Natural killer cell (primary cell): ENCODE results near the gene RNGTT. TPM values are rescaled to one million over a fixed set of nuclear protein-coding genes. Genes with fewer than 3 reads are reported as not detected.

Experiments
- ATAC-seq, 3 donors: fragments of 150-1000 bp in 2 of 3; fragments of 200-7000 bp in 1 of 3; cut with Tn5 transposase; 1 replicate in 1 of 3; 2 replicates in 2 of 3; pipeline ENCODE4 v1.10.0; 2021; ENCODE audit warnings: mild to moderate bottlenecking in 2 of 3, moderate library complexity in 2 of 3
- DNase-seq, 2 donors: peaks; one replicate each; pipeline versions ENCODE4 v3.0.0 to v3.0.0-alpha.2; 2013 to 2021; ENCODE audit warnings: mixed read lengths in 1 of 2
- H3K27ac ChIP-seq: one replicate; pipeline ENCODE4 v1.5.1; 2013; ENCODE audit warnings: mild to moderate bottlenecking, low read length
- H3K27me3 ChIP-seq: one replicate; pipeline ENCODE4 v1.6.1; 2013; ENCODE audit warnings: low read length; ENCODE audit not compliant: control insufficient read depth, insufficient read depth
- H3K36me3 ChIP-seq: one replicate; pipeline ENCODE4 v1.6.1; 2013; ENCODE audit warnings: low read length; ENCODE audit not compliant: control insufficient read depth, insufficient read depth
- H3K4me1 ChIP-seq: one replicate; pipeline ENCODE4 v1.6.1; 2013; ENCODE audit warnings: low read length; ENCODE audit not compliant: control insufficient read depth, insufficient read depth
- H3K4me3 ChIP-seq: one replicate; pipeline ENCODE4 v1.5.1; 2013; ENCODE audit warnings: low read length
- H3K9me3 ChIP-seq: one replicate; pipeline ENCODE4 v1.6.1; 2013; ENCODE audit warnings: low read length; ENCODE audit not compliant: control insufficient read depth, insufficient read depth
- H3K27ac Mint-ChIP-seq, 2 donors: one replicate each; pipeline ENCODE4 v1.8.0; 2022; ENCODE audit warnings: mild to moderate bottlenecking in 2 of 2, mixed read lengths in 2 of 2, moderate library complexity in 1 of 2
- H3K27me3 Mint-ChIP-seq, 2 donors: one replicate each; pipeline ENCODE4 v1.8.0; 2022; ENCODE audit warnings: low read depth in 2 of 2, mixed read lengths in 2 of 2
- H3K36me3 Mint-ChIP-seq: one replicate; pipeline ENCODE4 v1.8.0; 2022; ENCODE audit warnings: mixed read lengths
- H3K4me1 Mint-ChIP-seq, 2 donors: one replicate each; pipeline ENCODE4 v1.8.0; 2022; ENCODE audit warnings: mixed read lengths in 2 of 2
- H3K4me3 Mint-ChIP-seq: one replicate; pipeline ENCODE4 v1.8.0; 2022; ENCODE audit warnings: mild to moderate bottlenecking, moderate library complexity, mixed read lengths
- H3K9me3 Mint-ChIP-seq, 2 donors: one replicate each; pipeline ENCODE4 v1.8.0; 2022; ENCODE audit warnings: mixed read lengths in 2 of 2
- CTCF ChIP-seq: fragments of 200-600 bp; IDR thresholded peaks from one replicate; pipeline ENCODE4 v1.8.0; 2022; ENCODE audit warnings: antibody characterized with exemption
- WGBS: methylation state at CpG from one replicate; pipeline ENCODE4 v1.1.7; 2013; ENCODE audit warnings: missing lambda C conversion rate; ENCODE audit not compliant: insufficient coverage; 5-methylcytosine and 5-hydroxymethylcytosine counted together
- intact Hi-C: fragments of 100-400 bp; cut with micrococcal nuclease; formaldehyde crosslinking; loops from one replicate; pipeline ENCODE4 v1.14.2; 2022
- total RNA-seq, 4 donors: library from RNA; stranded (reverse); fragments of 120-200 nt in 1 of 4; gene quantifications; one replicate each; pipeline versions ENCODE4 v1.2.3 to v1.2.4, GENCODE V29; 2013 to 2022

The RNGTT gene
- total RNA-seq, 3 donors from 2014 or later (not counting 1 experiment from before 2014, with no cell fraction given) = 23.1 to 27.2 (median 23.1) TPM

- WGBS = 98% methylated on average over 4 of the region's 4 CpGs
- ATAC-seq = no peak
- H3K4me3 Mint-ChIP-seq = no peak overlapping the region
- H3K9me3 Mint-ChIP-seq = peaks cover 0 to 3% of the 10 kb centered on the region in 2 donors
- H3K36me3 ChIP-seq = peaks cover 4% of the 10 kb centered on the region
- H3K4me3 ChIP-seq = no peak overlapping the region
- DNase-seq = no peak
- H3K27ac ChIP-seq = no peak overlapping the region
- H3K27ac Mint-ChIP-seq = no peak overlapping the region
- H3K9me3 ChIP-seq = no peaks in the 10 kb centered on the region
- H3K36me3 Mint-ChIP-seq = peaks cover 7% of the 10 kb centered on the region
- no peak for TF ChIP-seq CTCF
- H3K27me3 Mint-ChIP-seq = no peaks in the 10 kb centered on the region
- H3K27me3 ChIP-seq = no peaks in the 10 kb centered on the region
- intact Hi-C loops = no loop called here
- H3K4me1 Mint-ChIP-seq = peaks cover under 1 to 3% of the 10 kb centered on the region in 2 donors
- no peaks in the 10 kb centered on the region for H3K4me1 ChIP-seq
These were observed 286.1 kb downstream of the RNGTT start for GRCh38 chr6:88677356-88677755.

- no peaks in the 10 kb centered on the region for H3K4me1 Mint-ChIP-seq
- Histone ChIP-seq H3K36me3 (no peaks in the 10 kb centered on the region), H3K4me3 (no peak overlapping the region), H3K27ac (no peak overlapping the region), H3K27me3 (no peaks in the 10 kb centered on the region), H3K4me1 (no peaks in the 10 kb centered on the region), H3K9me3 (peaks cover 29% of the 10 kb centered on the region)
- no peak for TF ChIP-seq CTCF
- DNase-seq (no peak), ATAC-seq (no peak)
- intact Hi-C loops = no loop called here
- no peak overlapping the region for H3K27ac Mint-ChIP-seq
- WGBS = 97% methylated on average over 2 of the region's 2 CpGs
- no peak overlapping the region for H3K4me3 Mint-ChIP-seq
- H3K27me3 Mint-ChIP-seq = no peaks in the 10 kb centered on the region
- peaks cover 0 to 25% of the 10 kb centered on the region in 2 donors for H3K9me3 Mint-ChIP-seq
- peaks cover 37% of the 10 kb centered on the region for H3K36me3 Mint-ChIP-seq
These were observed 291.8 kb downstream of the RNGTT start for GRCh38 chr6:88671624-88672023.

GRCh38 chr6:88670369-88670768, 293.0 kb downstream of the RNGTT start:
- peaks cover 38% of the 10 kb centered on the region for H3K36me3 Mint-ChIP-seq
- no peak overlapping the region for H3K4me3 ChIP-seq
- no peaks in the 10 kb centered on the region for H3K27me3 ChIP-seq
- no peaks in the 10 kb centered on the region for H3K27me3 Mint-ChIP-seq
- H3K27ac ChIP-seq = no peak overlapping the region
- H3K4me1 ChIP-seq = no peaks in the 10 kb centered on the region
- H3K4me1 Mint-ChIP-seq = no peaks in the 10 kb centered on the region
- ATAC-seq (no peak), DNase-seq (no peak)
- no peak for TF ChIP-seq CTCF
- WGBS = 100% methylated on average over 1 of the region's 3 CpGs
- no peak overlapping the region for H3K4me3 Mint-ChIP-seq
- intact Hi-C loops = no loop called here
- no peaks in the 10 kb centered on the region for H3K36me3 ChIP-seq
- peaks cover 0 to 25% of the 10 kb centered on the region in 2 donors for H3K9me3 Mint-ChIP-seq
- H3K27ac Mint-ChIP-seq = no peak overlapping the region
- H3K9me3 ChIP-seq = peaks cover 35% of the 10 kb centered on the region

- WGBS = 100% methylated on average over 4 of the region's 4 CpGs
- peaks cover 38% of the 10 kb centered on the region for H3K36me3 Mint-ChIP-seq
- no peaks in the 10 kb centered on the region for H3K4me1 Mint-ChIP-seq
- no peaks in the 10 kb centered on the region for H3K4me1 ChIP-seq
- intact Hi-C loops = no loop called here
- DNase-seq (no peak), ATAC-seq (no peak)
- H3K9me3 ChIP-seq = peaks cover 35% of the 10 kb centered on the region
- no peaks in the 10 kb centered on the region for H3K36me3 ChIP-seq
- no peak for TF ChIP-seq CTCF
- no peak overlapping the region for H3K4me3 ChIP-seq
- H3K27ac ChIP-seq = no peak overlapping the region
- no peaks in the 10 kb centered on the region for H3K27me3 Mint-ChIP-seq
- H3K9me3 Mint-ChIP-seq = peaks cover 0 to 25% of the 10 kb centered on the region in 2 donors
- H3K4me3 Mint-ChIP-seq = no peak overlapping the region
- H3K27me3 ChIP-seq = no peaks in the 10 kb centered on the region
- no peak overlapping the region for H3K27ac Mint-ChIP-seq
These were observed 293.9 kb downstream of the RNGTT start for GRCh38 chr6:88669475-88669874.
